Measurements from ENCODE around the gene RFNG.
"Not testable (repeated sequence)": the region's sequence is repeated elsewhere in the genome, so short reads cannot be mapped to it uniquely, and the experiment has no call there.

Gene RFNG

GRCh38 chr17:82039695-82040299 lies 11.8 kb downstream of the RFNG start:
- no peak overlapping the region for H3K4me3 ChIP-seq (ENCODE audit: insufficient read depth, low read depth, low read length)
- H3K4me1 ChIP-seq (ENCODE audit: control insufficient read depth, insufficient read depth, low read length): no peaks in the 10 kb centered on the region
- no peak overlapping the region for H3K27ac ChIP-seq (ENCODE audit: insufficient read depth, low read depth, low read length, poor library complexity, severe bottlenecking)
- peaks cover 7% of the 10 kb centered on the region for H3K27me3 ChIP-seq (ENCODE audit: control insufficient read depth, insufficient read depth, low read length, poor library complexity, severe bottlenecking)
- no peaks in the 10 kb centered on the region for H3K36me3 ChIP-seq (ENCODE audit: control insufficient read depth, insufficient read depth, low read length)
- WGBS, 2 experiments: 93 to 94% methylated on average over 8 of the region's 8 CpGs
- H3K9me3 ChIP-seq (ENCODE audit: control insufficient read depth, low read length): no peaks in the 10 kb centered on the region

GRCh38 chr17:82038796-82039409 lies 12.7 kb downstream of the RFNG start:
- 94 to 95% methylated on average over 16 of the region's 16 CpGs for WGBS, 2 experiments
- H3K27me3 ChIP-seq (ENCODE audit: control insufficient read depth, insufficient read depth, low read length, poor library complexity, severe bottlenecking); H3K36me3 ChIP-seq (ENCODE audit: control insufficient read depth, insufficient read depth, low read length); H3K4me3 ChIP-seq (ENCODE audit: insufficient read depth, low read depth, low read length); H3K27ac ChIP-seq (ENCODE audit: insufficient read depth, low read depth, low read length, poor library complexity, severe bottlenecking); H3K9me3 ChIP-seq (ENCODE audit: control insufficient read depth, low read length); H3K4me1 ChIP-seq (ENCODE audit: control insufficient read depth, insufficient read depth, low read length): not testable (repeated sequence)

- no peaks in the 10 kb centered on the region for H3K9me3 ChIP-seq (ENCODE audit: control insufficient read depth, low read length)
- no peaks in the 10 kb centered on the region for H3K36me3 ChIP-seq (ENCODE audit: control insufficient read depth, insufficient read depth, low read length)
- no peak overlapping the region for H3K4me3 ChIP-seq (ENCODE audit: insufficient read depth, low read depth, low read length)
- no peak overlapping the region for H3K27ac ChIP-seq (ENCODE audit: insufficient read depth, low read depth, low read length, poor library complexity, severe bottlenecking)
- 23 to 27% methylated on average over 10 of the region's 10 CpGs for WGBS, 2 experiments
- H3K27me3 ChIP-seq (ENCODE audit: control insufficient read depth, insufficient read depth, low read length, poor library complexity, severe bottlenecking): peaks cover 7% of the 10 kb centered on the region
- peaks cover under 1% of the 10 kb centered on the region for H3K4me1 ChIP-seq (ENCODE audit: control insufficient read depth, insufficient read depth, low read length)
These were observed 13.8 kb downstream of the RFNG start for GRCh38 chr17:82037889-82038195.

GRCh38 chr17:82037092-82037888 lies 14.3 kb downstream of the RFNG start, which contains the start of gene DCXR:
Gene DCXR, minus strand, starts transcription at chr17:82037697. Its CDS starts 15 bp downstream, at chr17:82037682.
- H3K4me3 ChIP-seq (ENCODE audit: insufficient read depth, low read depth, low read length): peak within 1 kb of the TSS; percentile 68
- 1% methylated on average over 92 of the region's 92 CpGs for WGBS, 2 experiments

GRCh38 chr17:82036634-82037091 lies 14.9 kb downstream of the RFNG start:
- Histone ChIP-seq H3K9me3 (ENCODE audit: control insufficient read depth, low read length) (no peaks in the 10 kb centered on the region), H3K36me3 (ENCODE audit: control insufficient read depth, insufficient read depth, low read length) (no peaks in the 10 kb centered on the region), H3K27me3 (ENCODE audit: control insufficient read depth, insufficient read depth, low read length, poor library complexity, severe bottlenecking) (peaks cover 7% of the 10 kb centered on the region), H3K27ac (ENCODE audit: insufficient read depth, low read depth, low read length, poor library complexity, severe bottlenecking) (no peak overlapping the region), H3K4me1 (ENCODE audit: control insufficient read depth, insufficient read depth, low read length) (peaks cover 7% of the 10 kb centered on the region), H3K4me3 (ENCODE audit: insufficient read depth, low read depth, low read length) (peak overlapping the region; percentile 68)
- WGBS, 2 experiments: 63 to 64% methylated on average over 23 of the region's 23 CpGs

More at GRCh38 chr17:82037092-82037888, 14.3 kb downstream of the RFNG start, which contains the start of gene DCXR:
- H3K27ac ChIP-seq (ENCODE audit: insufficient read depth, low read depth, low read length, poor library complexity, severe bottlenecking): peak within 1 kb of the TSS; percentile 97
- peaks cover 6% of the 10 kb centered on the region for H3K4me1 ChIP-seq (ENCODE audit: control insufficient read depth, insufficient read depth, low read length)
- no peaks in the 10 kb centered on the region for H3K36me3 ChIP-seq (ENCODE audit: control insufficient read depth, insufficient read depth, low read length)
- no peaks in the 10 kb centered on the region for H3K9me3 ChIP-seq (ENCODE audit: control insufficient read depth, low read length)
- peaks cover 7% of the 10 kb centered on the region for H3K27me3 ChIP-seq (ENCODE audit: control insufficient read depth, insufficient read depth, low read length, poor library complexity, severe bottlenecking)

GRCh38 chr17:82035956-82036633 lies 15.5 kb downstream of the RFNG start:
- Histone ChIP-seq H3K27ac (ENCODE audit: insufficient read depth, low read depth, low read length, poor library complexity, severe bottlenecking) (no peak overlapping the region), H3K27me3 (ENCODE audit: control insufficient read depth, insufficient read depth, low read length, poor library complexity, severe bottlenecking) (peaks cover 7% of the 10 kb centered on the region), H3K4me3 (ENCODE audit: insufficient read depth, low read depth, low read length) (peak overlapping the region; percentile 68), H3K4me1 (ENCODE audit: control insufficient read depth, insufficient read depth, low read length) (peaks cover 7% of the 10 kb centered on the region), H3K9me3 (ENCODE audit: control insufficient read depth, low read length) (no peaks in the 10 kb centered on the region), H3K36me3 (ENCODE audit: control insufficient read depth, insufficient read depth, low read length) (no peaks in the 10 kb centered on the region)
- WGBS, 2 experiments: 93% methylated on average over 20 of the region's 20 CpGs

GRCh38 chr17:82035488-82035887 lies 16.1 kb downstream of the RFNG start:
- Histone ChIP-seq H3K36me3 (ENCODE audit: control insufficient read depth, insufficient read depth, low read length) (no peaks in the 10 kb centered on the region), H3K4me1 (ENCODE audit: control insufficient read depth, insufficient read depth, low read length) (peaks cover 7% of the 10 kb centered on the region), H3K9me3 (ENCODE audit: control insufficient read depth, low read length) (no peaks in the 10 kb centered on the region), H3K4me3 (ENCODE audit: insufficient read depth, low read depth, low read length) (no peak overlapping the region), H3K27me3 (ENCODE audit: control insufficient read depth, insufficient read depth, low read length, poor library complexity, severe bottlenecking) (peaks cover 7% of the 10 kb centered on the region), H3K27ac (ENCODE audit: insufficient read depth, low read depth, low read length, poor library complexity, severe bottlenecking) (no peak overlapping the region)
- 93 to 98% methylated on average over 8 of the region's 8 CpGs for WGBS, 2 experiments

- Histone ChIP-seq H3K9me3 (ENCODE audit: control insufficient read depth, low read length) (no peaks in the 10 kb centered on the region), H3K27me3 (ENCODE audit: control insufficient read depth, insufficient read depth, low read length, poor library complexity, severe bottlenecking) (peaks cover 7% of the 10 kb centered on the region), H3K27ac (ENCODE audit: insufficient read depth, low read depth, low read length, poor library complexity, severe bottlenecking) (no peak overlapping the region), H3K4me3 (ENCODE audit: insufficient read depth, low read depth, low read length) (no peak overlapping the region), H3K36me3 (ENCODE audit: control insufficient read depth, insufficient read depth, low read length) (no peaks in the 10 kb centered on the region), H3K4me1 (ENCODE audit: control insufficient read depth, insufficient read depth, low read length) (peaks cover 7% of the 10 kb centered on the region)
- 79% methylated on average over 23 of the region's 23 CpGs for WGBS, 2 experiments
These were observed 17.1 kb downstream of the RFNG start for GRCh38 chr17:82034371-82035011.

GRCh38 chr17:82033359-82034085 lies 18.1 kb downstream of the RFNG start:
- Histone ChIP-seq H3K9me3 (ENCODE audit: control insufficient read depth, low read length) (no peaks in the 10 kb centered on the region), H3K4me3 (ENCODE audit: insufficient read depth, low read depth, low read length) (no peak overlapping the region), H3K27ac (ENCODE audit: insufficient read depth, low read depth, low read length, poor library complexity, severe bottlenecking) (no peak overlapping the region), H3K36me3 (ENCODE audit: control insufficient read depth, insufficient read depth, low read length) (no peaks in the 10 kb centered on the region), H3K27me3 (ENCODE audit: control insufficient read depth, insufficient read depth, low read length, poor library complexity, severe bottlenecking) (peaks cover 7% of the 10 kb centered on the region), H3K4me1 (ENCODE audit: control insufficient read depth, insufficient read depth, low read length) (peaks cover 7% of the 10 kb centered on the region)
- WGBS, 2 experiments: 94 to 95% methylated on average over 38 of the region's 38 CpGs
